Thyroid gland (tissue), 4 donors: Measurements from ENCODE around the gene CAMK2G. TPM values are rescaled to one million over a fixed set of nuclear protein-coding genes. Genes with fewer than 3 reads are reported as not detected.
A peak's percentile ranks its signal among the peaks of the same experiment; 100 is the strongest.
"Not testable (repeated sequence)": the region's sequence is repeated elsewhere in the genome, so short reads cannot be mapped to it uniquely, and the experiment has no call there.

Experiments
- DNase-seq, 2 donors: peaks; one replicate each; pipeline ENCODE4 v3.0.0-alpha.2; 2019
- H3K27ac ChIP-seq, 3 donors: fragments of 200-600 bp; sonication (generic); 1 replicate in 2 of 3; 2 replicates in 1 of 3; pipeline ENCODE4 v1.5.1; 2016 to 2019; ENCODE audit warnings: mild to moderate bottlenecking in 1 of 3, moderate library complexity in 1 of 3
- H3K27me3 ChIP-seq: fragments of 200-600 bp; sonication (generic); one replicate; pipeline ENCODE4 v1.5.1; 2019
- H3K36me3 ChIP-seq, 2 donors: fragments of 200-600 bp; sonication (generic); one replicate each; pipeline ENCODE4 v1.5.1; 2016 to 2019
- H3K4me1 ChIP-seq, 2 donors: fragments of 200-600 bp; sonication (generic); one replicate each; pipeline ENCODE4 v1.5.1; 2017 to 2019
- H3K4me3 ChIP-seq, 3 donors: fragments of 200-600 bp; sonication (generic); replicated peaks in 1 of 3; 1 replicate in 2 of 3; 2 replicates in 1 of 3; pipeline ENCODE4 v1.5.1; 2016; ENCODE audit warnings: mild to moderate bottlenecking in 1 of 3
- H3K9me3 ChIP-seq: fragments of 200-600 bp; sonication (generic); one replicate; pipeline ENCODE4 v1.5.1; 2017
- CTCF ChIP-seq, 6 experiments: fragments of 200-600 bp in 3 of 6; fragments of 450-650 bp in 3 of 6; sonication (generic) in 3 of 6; IDR thresholded peaks; one replicate each; pipeline ENCODE4 v1.5.1; 2016 to 2019; ENCODE audit warnings: antibody characterized with exemption in 6 of 6, mild to moderate bottlenecking in 2 of 6, inconsistent platforms in 1 of 6, moderate library complexity in 1 of 6
- POLR2A ChIP-seq, 2 donors: fragments of 450-650 bp; IDR thresholded peaks; one replicate each; pipeline ENCODE4 v1.6.1; 2017; ENCODE audit warnings: antibody characterized with exemption in 2 of 2, mild to moderate bottlenecking in 2 of 2, moderate library complexity in 1 of 2
- WGBS, 2 donors: methylation state at CpG; one replicate each; pipeline ENCODE4 v1.1.5; 2017; 5-methylcytosine and 5-hydroxymethylcytosine counted together
- intact Hi-C: fragments of 100-400 bp; cut with DNase I; formaldehyde crosslinking; loops from one replicate; pipeline ENCODE4 v1.15.1; 2023
- total RNA-seq, 4 donors: library from RNA; depleted of rRNA; stranded (reverse); fragments of >200 nt; gene quantifications; one replicate each; pipeline ENCODE4 v1.2.3, GENCODE V29; 2016

The CAMK2G gene
- total RNA-seq, 4 donors from 2014 or later, result 21.2 to 27.4 (median 22.3) TPM

DNA sequence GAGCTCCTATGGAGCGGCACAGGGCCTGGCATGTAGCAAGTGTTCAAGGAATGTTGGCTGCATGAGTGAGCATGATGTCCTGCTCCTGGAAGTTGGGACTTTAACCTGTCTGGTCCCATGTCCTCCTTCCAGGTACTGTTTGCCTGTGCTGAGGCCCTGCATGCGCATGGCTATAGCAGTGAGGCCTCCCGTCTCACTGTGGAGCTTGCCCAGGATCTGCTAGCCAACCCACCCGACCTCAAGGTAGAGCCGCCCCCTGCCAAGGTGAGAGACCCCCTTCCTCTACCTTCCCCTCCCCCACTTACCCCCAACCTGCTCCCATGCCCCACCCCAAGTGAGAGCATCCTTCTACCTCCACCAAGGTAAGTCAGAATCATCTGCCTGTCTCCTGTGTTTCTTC, 80.9 kb downstream of the CAMK2G start:
- intact Hi-C loops, result no loop called here
- H3K27me3 ChIP-seq, result no peaks in the 10 kb centered on the region
- WGBS, 2 donors, result 95 to 96% methylated on average over 5 of the region's 5 CpGs
- no peaks in the 10 kb centered on the region for H3K9me3 ChIP-seq
- no peak overlapping the region for H3K4me3 ChIP-seq
- no peak for DNase-seq
- TF ChIP-seq POLR2A (IDR thresholded peaks at IDR 0.05) (no peak), CTCF (IDR thresholded peaks at IDR 0.05) (no peak)
- no peaks in the 10 kb centered on the region for H3K4me1 ChIP-seq
- H3K27ac ChIP-seq, result no peak overlapping the region
- peaks cover 91% of the 10 kb centered on the region in 2 donors for H3K36me3 ChIP-seq

- 94 to 96% methylated on average over 18 to 25 of the region's 26 CpGs for WGBS, 2 donors
- intact Hi-C loops, result no loop called here
- no peaks in the 10 kb centered on the region for H3K9me3 ChIP-seq
- H3K27ac ChIP-seq, result no peak overlapping the region
- no peaks in the 10 kb centered on the region for H3K27me3 ChIP-seq
- H3K4me3 ChIP-seq, result no peak overlapping the region
- H3K4me1 ChIP-seq, result peaks cover 8% of the 10 kb centered on the region in 2 donors
- DNase-seq, result no peak
- H3K36me3 ChIP-seq, result peaks cover 76% of the 10 kb centered on the region in 2 donors
- TF ChIP-seq CTCF (IDR thresholded peaks at IDR 0.05), result no peak
- no peak for TF ChIP-seq POLR2A (IDR thresholded peaks at IDR 0.05)
Observed at GRCh38 chr10:73791871-73792400, 82.4 kb downstream of the CAMK2G start.

DNA sequence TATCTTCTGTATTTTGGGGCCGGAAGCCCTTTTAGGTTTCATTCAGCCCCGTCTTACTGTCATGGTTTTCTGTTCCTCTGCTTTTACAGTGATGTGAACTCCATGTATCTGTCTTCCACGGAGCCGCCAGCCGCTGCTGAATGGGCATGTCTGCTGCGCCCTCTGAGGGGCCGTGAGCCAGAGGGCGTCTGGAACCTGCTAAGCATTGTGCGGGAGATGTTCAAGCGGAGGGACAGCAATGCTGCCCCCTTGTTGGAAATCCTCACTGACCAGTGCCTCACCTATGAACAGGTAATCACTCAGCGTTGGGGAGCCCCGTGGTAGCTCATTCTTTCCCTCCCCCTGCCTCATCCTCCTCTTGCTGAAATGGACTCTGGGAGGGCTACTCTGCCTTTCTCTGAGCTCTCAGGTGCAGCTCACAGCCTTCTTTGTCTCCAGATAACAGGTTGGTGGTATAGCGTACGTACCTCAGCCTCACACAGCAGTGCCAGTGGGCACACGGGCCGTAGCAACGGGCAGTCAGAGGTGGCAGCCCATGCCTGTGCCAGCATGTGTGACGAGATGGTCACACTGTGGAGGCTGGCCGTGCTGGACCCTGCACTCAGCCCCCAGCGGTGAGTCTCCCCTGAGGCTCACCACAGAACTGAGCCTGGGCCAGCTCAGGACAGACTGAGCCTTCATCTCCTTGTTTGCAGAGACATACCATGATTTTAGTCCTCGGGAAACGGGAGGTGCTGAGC, 83.3 kb downstream of the CAMK2G start:
- no peaks in the 10 kb centered on the region for H3K9me3 ChIP-seq
- peaks cover 15 to 16% of the 10 kb centered on the region in 2 donors for H3K4me1 ChIP-seq
- DNase-seq, result no peak
- 95 to 98% methylated on average over 16 to 22 of the region's 22 CpGs for WGBS, 2 donors
- H3K27ac ChIP-seq, result no peak overlapping the region
- no peak overlapping the region for H3K4me3 ChIP-seq
- intact Hi-C loops, result no loop called here
- H3K27me3 ChIP-seq, result no peaks in the 10 kb centered on the region
- TF ChIP-seq POLR2A (IDR thresholded peaks at IDR 0.05), result no peak
- peaks cover 67% of the 10 kb centered on the region in 2 donors for H3K36me3 ChIP-seq

GRCh38 chr10:73789659-73790055, 84.7 kb downstream of the CAMK2G start:
- H3K36me3 ChIP-seq, result peaks cover 55% of the 10 kb centered on the region in 2 donors
- H3K4me3 ChIP-seq, result no peak overlapping the region
- intact Hi-C loops, result no loop called here
- H3K9me3 ChIP-seq, result no peaks in the 10 kb centered on the region
- H3K27ac ChIP-seq, result no peak overlapping the region
- DNase-seq, result no peak
- TF ChIP-seq CTCF (IDR thresholded peaks at IDR 0.05) (no peak), POLR2A (IDR thresholded peaks at IDR 0.05) (no peak)
- H3K4me1 ChIP-seq, result peaks cover 19 to 20% of the 10 kb centered on the region in 2 donors
- no peaks in the 10 kb centered on the region for H3K27me3 ChIP-seq
- WGBS, 2 donors, result 92% methylated on average over 10 of the region's 10 CpGs

- peaks cover 20 to 21% of the 10 kb centered on the region in 2 donors for H3K4me1 ChIP-seq
- no peak for TF ChIP-seq POLR2A (IDR thresholded peaks at IDR 0.05)
- H3K27ac ChIP-seq, result no peak overlapping the region
- DNase-seq, result no peak
- H3K4me3 ChIP-seq, result no peak overlapping the region
- 91 to 92% methylated on average over 11 to 15 of the region's 17 CpGs for WGBS, 2 donors
- peaks cover 49% of the 10 kb centered on the region in 2 donors for H3K36me3 ChIP-seq
- intact Hi-C loops, result no loop called here
- H3K9me3 ChIP-seq, result no peaks in the 10 kb centered on the region
- H3K27me3 ChIP-seq, result no peaks in the 10 kb centered on the region
Observed at GRCh38 chr10:73788864-73789658, 85.3 kb downstream of the CAMK2G start.

DNA sequence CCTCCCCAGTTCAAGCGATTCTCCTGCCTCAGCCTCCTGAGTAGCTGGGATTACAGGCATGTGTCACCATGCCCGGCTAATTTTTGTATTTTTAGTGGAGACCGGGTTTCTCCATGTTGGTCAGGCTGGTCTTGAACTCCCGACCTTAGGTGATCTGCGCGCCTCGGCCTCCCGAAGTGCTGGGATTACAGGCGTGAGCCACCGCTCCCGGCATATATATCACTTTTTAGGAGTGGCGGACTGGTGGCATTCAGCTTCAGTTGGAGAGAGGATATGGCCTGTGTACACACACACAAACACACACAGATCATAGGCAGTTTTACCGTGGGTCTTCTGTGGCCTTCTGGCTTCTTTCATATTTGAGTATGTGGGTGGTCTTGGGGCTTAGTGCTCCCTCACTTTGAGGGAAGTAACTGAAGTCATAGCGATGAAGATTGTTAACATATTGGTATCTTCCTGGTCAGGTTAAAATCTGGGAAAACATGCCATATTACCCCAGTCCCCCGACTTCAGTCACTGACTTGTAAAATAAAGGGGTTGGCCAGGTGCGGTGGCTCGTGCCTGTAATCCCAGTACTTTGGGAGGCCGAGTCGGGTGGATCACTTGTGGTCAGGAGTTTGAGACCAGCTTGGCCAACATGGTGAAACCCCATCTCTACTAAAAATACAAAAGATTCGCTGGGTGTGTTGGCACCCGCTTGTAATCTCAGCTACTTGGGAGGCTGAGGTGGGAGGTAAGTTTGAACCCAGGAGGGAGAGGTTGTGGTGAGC, 87.1 kb downstream of the CAMK2G start:
- Histone ChIP-seq H3K36me3 (peaks cover 31% of the 10 kb centered on the region in 2 donors), H3K4me3 (peak overlapping the region in 1 of 3 donors; percentile 98), H3K4me1 (peaks cover 27 to 30% of the 10 kb centered on the region in 2 donors)
- WGBS, 2 donors, result 86 to 94% methylated on average over 21 of the region's 21 CpGs
- H3K27me3 ChIP-seq, H3K9me3 ChIP-seq, intact Hi-C loops, H3K27ac ChIP-seq, DNase-seq: not testable (repeated sequence)
